Parathyroid adenoma (tissue), 2 donors: ENCODE measurements around the gene FSD2.

ENCODE experiments used
- H2AFZ ChIP-seq: fragments of 300-600 bp; sonication (generic); one replicate; pipeline ENCODE4 v1.7.0; 2017; ENCODE audit warnings: antibody characterized with exemption, mild to moderate bottlenecking
- H3K27ac ChIP-seq: fragments of 300-600 bp; sonication (generic); one replicate; pipeline ENCODE4 v1.7.0; 2017
- H3K27me3 ChIP-seq: fragments of 300-600 bp; sonication (generic); one replicate; pipeline ENCODE4 v1.7.0; 2017; ENCODE audit warnings: low read length; ENCODE audit not compliant: control insufficient read depth, insufficient read depth
- H3K36me3 ChIP-seq: fragments of 300-600 bp; sonication (generic); one replicate; pipeline ENCODE4 v1.7.0; 2017; ENCODE audit warnings: low read length; ENCODE audit not compliant: control insufficient read depth, insufficient read depth
- H3K4me1 ChIP-seq: fragments of 300-600 bp; sonication (generic); one replicate; pipeline ENCODE4 v1.7.0; 2017; ENCODE audit warnings: control low read depth
- H3K4me2 ChIP-seq: fragments of 300-600 bp; sonication (generic); one replicate; pipeline ENCODE4 v1.7.0; 2017; ENCODE audit warnings: low read length
- H3K4me3 ChIP-seq: fragments of 300-600 bp; sonication (generic); one replicate; pipeline ENCODE4 v1.7.0; 2017; ENCODE audit warnings: low read depth, low read length
- H3K79me2 ChIP-seq: fragments of 300-600 bp; sonication (generic); one replicate; pipeline ENCODE4 v1.7.0; 2017; ENCODE audit warnings: control low read depth
- H3K9ac ChIP-seq: fragments of 300-600 bp; sonication (generic); one replicate; pipeline ENCODE4 v1.7.0; 2017; ENCODE audit warnings: mild to moderate bottlenecking
- H3K9me3 ChIP-seq: fragments of 300-600 bp; sonication (generic); one replicate; pipeline ENCODE4 v1.7.0; 2017; ENCODE audit warnings: low read length; ENCODE audit not compliant: control insufficient read depth
- CTCF ChIP-seq: fragments of 300-600 bp; sonication (generic); IDR thresholded peaks from one replicate; pipeline ENCODE4 v1.7.0; 2017; ENCODE audit warnings: antibody characterized with exemption, mild to moderate bottlenecking
- donor health status: primary hyperparathyroidism.

FSD2 gene

DNA sequence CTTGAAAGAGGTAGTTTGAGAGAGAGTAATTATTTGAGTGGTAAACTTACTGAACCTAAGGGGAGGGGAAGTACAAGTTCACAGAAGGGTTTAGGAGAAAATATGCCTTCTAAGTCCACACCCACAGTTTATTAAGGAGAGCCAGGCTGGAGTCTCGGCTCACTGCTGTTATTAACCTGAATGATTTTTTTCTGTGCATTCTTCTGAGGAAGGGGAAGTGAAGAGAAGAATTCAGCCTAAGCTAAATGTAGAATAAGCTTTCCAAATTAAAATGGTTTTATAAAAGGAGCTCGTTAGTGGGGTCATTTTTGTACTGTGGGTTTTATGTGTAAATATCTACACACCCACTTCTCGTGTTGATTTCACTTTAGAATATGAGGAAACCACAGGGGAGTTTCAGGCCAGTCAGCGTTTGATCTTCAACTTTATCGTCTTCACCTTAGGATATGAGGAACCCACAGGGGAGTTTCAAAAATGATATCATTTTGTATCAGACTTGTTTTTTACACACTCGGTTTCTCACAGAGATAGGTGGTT, 5.1 kb upstream of the FSD2 start:
- Histone ChIP-seq H3K36me3 (no peaks in the 10 kb centered on the region), H3K27ac (peak overlapping the region; percentile 86), H2AFZ (no peak overlapping the region), H3K9ac (no peak overlapping the region), H3K9me3 (no peaks in the 10 kb centered on the region), H3K79me2 (peaks cover 23% of the 10 kb centered on the region), H3K4me1 (peaks cover 3% of the 10 kb centered on the region), H3K4me2 (peak overlapping the region; percentile 65), H3K4me3 (peak overlapping the region; percentile 69), H3K27me3 (no peaks in the 10 kb centered on the region)
- TF ChIP-seq CTCF: no peak

DNA sequence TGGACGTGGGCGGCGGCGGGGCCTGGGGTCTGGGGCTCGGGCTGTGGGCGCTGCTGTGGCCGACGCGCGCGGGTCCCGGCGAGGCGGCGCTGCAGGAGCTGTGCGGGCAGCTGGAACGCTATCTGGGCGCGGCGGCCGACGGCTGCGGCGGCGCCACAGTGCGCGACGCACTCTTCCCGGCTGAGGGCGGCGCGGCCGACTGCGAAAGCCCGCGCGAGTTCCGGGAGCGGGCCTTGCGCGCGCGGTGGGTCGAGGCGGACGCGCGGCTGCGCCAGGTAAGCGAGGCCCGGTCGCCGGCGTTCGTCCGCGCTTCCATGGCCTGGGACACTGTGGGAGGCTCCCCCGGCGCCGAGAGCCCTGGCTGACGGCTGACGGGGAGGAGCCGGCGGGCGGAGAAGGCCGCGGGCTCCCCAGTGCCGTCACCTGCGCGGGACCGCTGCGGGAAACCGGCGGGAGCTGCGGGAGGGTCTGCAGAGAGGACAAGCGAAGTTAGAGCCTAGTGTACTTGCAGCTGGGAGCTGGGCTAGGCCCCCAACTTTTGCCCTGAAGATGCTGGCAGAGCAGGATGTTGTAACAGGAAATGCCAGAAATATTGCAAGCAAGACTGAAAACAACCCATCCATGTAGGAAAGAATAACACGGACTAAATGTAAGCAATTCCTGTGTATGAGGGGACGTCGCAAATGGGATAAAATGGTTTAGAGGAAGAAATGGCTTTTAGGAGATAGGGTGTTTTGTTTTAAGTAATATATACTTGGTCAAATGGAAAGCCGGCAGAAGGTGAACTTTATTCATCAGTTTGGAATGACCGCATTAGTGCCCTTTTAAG, 4.4 kb upstream of the FSD2 start:
- no peak for TF ChIP-seq CTCF
- Histone ChIP-seq H3K36me3 (no peaks in the 10 kb centered on the region), H2AFZ (peak overlapping the region; percentile 58), H3K4me2 (peak overlapping the region; percentile 65), H3K4me3 (peak overlapping the region; percentile 69), H3K27me3 (no peaks in the 10 kb centered on the region), H3K9ac (peak overlapping the region; percentile 37), H3K27ac (peak overlapping the region; percentile 86), H3K79me2 (peaks cover 17% of the 10 kb centered on the region), H3K9me3 (no peaks in the 10 kb centered on the region), H3K4me1 (peaks cover 3% of the 10 kb centered on the region)

- H3K36me3 ChIP-seq: no peaks in the 10 kb centered on the region
Observed at GRCh38 chr15:82809308-82810060, 3.6 kb upstream of the FSD2 start, which contains the start of gene WHAMM. WHAMM (plus strand) TSS chr15:82809628; CDS start chr15:82809727, 99 bp downstream.

DNA sequence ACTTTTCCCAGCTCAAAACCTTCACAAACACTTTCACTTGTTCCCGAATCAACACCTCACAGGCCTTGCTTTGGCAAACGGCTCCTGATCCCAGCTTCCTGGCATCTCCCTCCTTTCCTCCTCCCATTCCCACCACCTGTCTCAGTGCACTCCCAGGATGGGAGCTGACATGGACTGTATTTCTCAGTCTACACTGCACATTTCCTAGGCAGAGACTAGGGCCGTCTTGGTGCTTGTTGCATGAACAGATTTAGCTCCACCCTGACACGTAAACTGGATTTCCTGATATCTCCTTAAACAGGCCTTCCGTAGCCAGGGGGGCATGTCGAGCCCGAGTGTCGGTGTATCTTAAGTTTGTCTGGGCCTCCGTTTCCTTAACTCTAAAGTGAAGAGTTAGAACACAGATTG, 2.8 kb upstream of the FSD2 start:
- Histone ChIP-seq H3K9me3 (no peaks in the 10 kb centered on the region), H3K4me2 (no peak overlapping the region), H3K4me1 (peaks cover 3% of the 10 kb centered on the region), H3K36me3 (no peaks in the 10 kb centered on the region), H3K27ac (peak overlapping the region; percentile 95), H3K27me3 (no peaks in the 10 kb centered on the region), H2AFZ (peak overlapping the region; percentile 87), H3K79me2 (peaks cover 9% of the 10 kb centered on the region), H3K4me3 (peak overlapping the region; percentile 86), H3K9ac (no peak overlapping the region)
- no peak for TF ChIP-seq CTCF

More at GRCh38 chr15:82809308-82810060, 3.6 kb upstream of the FSD2 start, which contains the start of gene WHAMM:
- TF ChIP-seq CTCF: no peak
- peak within 1 kb of the TSS; percentile 86 for H3K4me3 ChIP-seq
- H2AFZ ChIP-seq: peak within 1 kb of the TSS; percentile 87
- peak within 1 kb of the TSS; percentile 67 for H3K9ac ChIP-seq
- peak within 1 kb of the TSS; percentile 95 for H3K27ac ChIP-seq
- H3K27me3 ChIP-seq: no peaks in the 10 kb centered on the region
- H3K79me2 ChIP-seq: peaks cover 15% of the 10 kb centered on the region
- peak within 1 kb of the TSS; percentile 65 for H3K4me2 ChIP-seq
- no peaks in the 10 kb centered on the region for H3K9me3 ChIP-seq
- H3K4me1 ChIP-seq: peaks cover 3% of the 10 kb centered on the region
